ENCODE results near the gene CAMSAP2.
"Not testable (repeated sequence)": the region's sequence is repeated elsewhere in the genome, so short reads cannot be mapped to it uniquely, and the experiment has no call there.

Gene CAMSAP2

GRCh38 chr1:200786788-200787187 is 48.1 kb downstream of the CAMSAP2 start:
- DNase-seq, result no peak

DNA sequence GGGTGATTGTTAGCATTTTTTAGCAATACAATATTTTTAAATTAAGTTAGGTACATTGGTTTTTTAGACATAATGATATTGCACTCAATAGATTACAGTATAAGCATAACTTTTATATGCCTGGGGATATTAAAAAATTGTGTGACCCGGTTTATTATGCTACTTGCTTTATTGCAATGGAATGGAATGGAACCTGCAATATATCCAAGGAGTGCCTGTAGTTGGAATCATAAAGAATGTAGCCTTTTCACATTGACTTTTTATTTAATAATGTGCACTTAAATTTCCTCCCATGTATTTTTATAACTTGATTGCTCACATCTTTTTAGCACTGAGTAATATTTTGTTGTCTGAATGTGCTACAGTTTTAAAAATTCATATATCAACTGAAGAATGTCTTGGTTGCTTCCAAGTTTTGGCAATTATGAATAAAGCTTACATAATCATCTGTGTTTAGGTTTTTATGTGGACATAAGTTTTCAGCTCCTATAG is 49.2 kb downstream of the CAMSAP2 start:
- DNase-seq, result no peak

DNA sequence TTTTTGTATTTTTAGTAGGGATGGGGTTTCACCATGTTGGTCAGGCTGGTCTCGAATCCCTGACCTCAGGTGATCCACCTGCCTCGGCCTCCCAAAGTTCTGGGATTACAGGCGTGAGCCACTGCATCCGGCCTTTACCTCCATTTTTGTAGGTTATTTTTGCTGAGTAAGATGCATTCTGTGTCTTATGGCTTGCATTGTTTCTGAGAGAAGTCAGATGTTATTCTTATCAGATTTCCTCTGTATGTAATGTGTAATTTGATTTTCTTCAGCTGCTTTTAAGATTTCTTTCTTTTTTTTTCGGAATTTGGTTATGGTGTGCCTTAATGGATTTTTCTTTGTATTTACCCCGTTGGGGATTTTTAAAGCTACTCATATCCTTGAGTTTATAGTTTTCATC is 52.3 kb downstream of the CAMSAP2 start:
- not testable (repeated sequence) for DNase-seq

- DNase-seq, result no peak
Observed at GRCh38 chr1:200793677-200794076, 55.0 kb downstream of the CAMSAP2 start.

GRCh38 chr1:200794506-200795065 is 55.9 kb downstream of the CAMSAP2 start:
- no peak for DNase-seq

- no peak for DNase-seq
Observed at GRCh38 chr1:200795156-200795555, 56.5 kb downstream of the CAMSAP2 start.

- DNase-seq, result no peak
Observed at GRCh38 chr1:200802042-200802441, 63.3 kb downstream of the CAMSAP2 start.

DNA sequence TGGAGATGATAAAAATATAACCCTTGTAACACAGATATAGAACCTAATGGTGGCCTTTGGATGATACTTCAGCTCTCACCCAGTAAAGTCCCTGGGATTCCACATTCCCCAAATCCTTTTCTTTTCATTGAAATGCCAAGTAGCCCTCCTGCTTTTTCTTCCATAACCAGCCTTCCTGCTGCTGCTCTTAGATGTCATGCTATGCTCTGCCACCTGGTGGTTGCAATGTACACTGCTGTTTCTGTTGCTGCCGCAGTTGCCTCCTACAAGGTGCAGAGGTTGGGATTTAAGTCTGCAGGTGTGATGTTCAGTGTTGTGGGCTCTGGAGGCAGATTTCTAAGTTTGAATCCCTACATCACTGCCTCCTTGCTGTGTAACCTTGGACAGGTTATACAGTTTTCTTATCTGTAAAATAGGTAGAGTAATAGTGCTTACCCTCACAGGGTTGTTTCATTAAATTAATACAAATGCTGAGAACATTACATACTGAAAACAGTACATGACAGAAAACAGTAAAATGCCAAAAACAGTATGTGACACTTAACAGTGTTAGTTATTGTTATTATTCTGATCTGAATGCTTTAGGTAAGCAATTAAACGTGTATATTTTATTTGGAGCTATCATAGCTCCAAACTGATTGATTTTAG is 64.3 kb downstream of the CAMSAP2 start:
- DNase-seq, result peak; percentile 9

- DNase-seq, result no peak
Observed at GRCh38 chr1:200805719-200806118, 67.0 kb downstream of the CAMSAP2 start.

DNA sequence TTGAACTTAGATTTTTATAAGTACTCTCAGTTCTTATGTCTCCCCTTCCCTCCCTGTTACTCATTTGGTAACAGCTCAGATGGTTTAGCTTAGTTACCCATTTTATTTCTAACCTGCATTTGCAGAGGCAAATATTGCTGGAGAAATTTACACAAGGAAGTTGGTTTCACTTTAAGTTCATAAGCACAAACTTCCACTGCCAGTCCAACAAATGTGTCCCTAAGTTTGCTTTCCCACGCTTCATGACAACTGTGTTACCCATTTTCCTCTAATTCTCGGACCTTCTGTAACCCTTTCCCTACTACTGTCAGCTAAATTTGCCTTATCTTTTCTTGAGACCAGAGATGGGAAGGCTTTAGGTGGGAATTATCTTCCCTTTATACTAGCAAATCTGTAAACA is 70.2 kb downstream of the CAMSAP2 start:
- no peak for DNase-seq

DNA sequence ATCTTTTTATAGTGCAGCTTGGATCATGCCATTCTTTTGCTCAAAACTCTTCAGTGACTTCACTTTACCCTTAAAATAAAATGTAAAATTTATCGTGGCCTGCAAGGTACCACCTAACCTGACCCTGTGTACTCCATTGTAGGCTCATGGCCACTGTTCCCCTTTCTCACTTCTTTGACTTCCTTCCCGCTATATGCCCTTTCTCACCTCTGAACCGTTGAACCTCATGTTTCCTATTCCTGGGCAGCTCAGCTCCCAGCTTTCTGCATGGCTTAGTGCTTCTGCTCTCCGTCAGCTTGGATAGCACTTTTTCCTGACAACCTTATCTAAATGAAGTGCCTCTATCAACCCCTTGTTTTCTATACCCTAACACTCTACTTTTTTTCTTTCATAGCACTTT is 73.0 kb downstream of the CAMSAP2 start:
- DNase-seq, result no peak

DNA sequence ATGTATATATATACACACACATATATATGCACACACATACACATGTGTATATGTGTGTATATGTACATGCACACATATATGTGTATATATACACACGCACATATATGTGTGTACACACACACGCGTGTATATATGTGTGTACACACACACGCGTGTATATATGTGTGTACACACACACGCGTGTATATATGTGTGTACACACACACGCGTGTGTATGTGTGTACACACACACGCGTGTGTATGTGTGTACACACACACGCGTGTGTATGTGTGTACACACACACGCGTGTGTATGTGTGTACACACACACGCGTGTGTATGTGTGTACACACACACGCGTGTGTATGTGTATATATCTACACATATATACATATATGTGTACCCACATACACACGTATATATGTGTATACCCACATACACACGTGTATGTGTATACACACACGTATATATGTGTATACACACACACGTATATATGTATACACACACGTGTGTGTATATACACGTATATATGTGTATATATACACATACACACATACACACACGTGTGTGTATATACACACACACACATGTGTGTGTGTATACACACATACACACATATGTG is 78.0 kb downstream of the CAMSAP2 start:
- DNase-seq, result not testable (repeated sequence)

- no peak for DNase-seq
Observed at GRCh38 chr1:200818248-200818647, 79.6 kb downstream of the CAMSAP2 start.

GRCh38 chr1:200819726-200820125 is 81.0 kb downstream of the CAMSAP2 start:
- DNase-seq, result no peak

GRCh38 chr1:200831091-200831490 is 92.4 kb downstream of the CAMSAP2 start:
- DNase-seq, result no peak

GRCh38 chr1:200834383-200834782 is 95.7 kb downstream of the CAMSAP2 start:
- DNase-seq, result no peak

DNA sequence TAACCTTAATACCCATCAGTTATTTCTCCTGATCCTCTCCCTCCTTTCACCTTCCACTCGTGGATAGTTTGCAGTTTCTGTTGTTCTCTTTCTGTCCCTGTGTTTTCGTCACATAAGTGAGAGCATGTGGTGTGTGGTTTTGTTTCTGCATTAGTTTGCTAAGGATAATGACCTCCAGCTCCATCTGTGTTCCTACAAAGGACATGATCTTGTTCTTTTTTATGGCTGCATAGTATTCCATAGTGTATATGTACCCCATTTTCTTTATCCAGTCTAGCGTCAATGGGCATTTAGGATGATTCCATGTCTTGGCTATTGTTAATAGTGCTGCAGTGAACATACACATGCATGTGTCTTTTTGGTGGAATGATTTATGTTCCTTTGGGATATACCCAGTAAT is 97.5 kb downstream of the CAMSAP2 start:
- DNase-seq, result no peak

GRCh38 chr1:200837931-200838571 is 99.4 kb downstream of the CAMSAP2 start:
- DNase-seq, result no peak

DNA sequence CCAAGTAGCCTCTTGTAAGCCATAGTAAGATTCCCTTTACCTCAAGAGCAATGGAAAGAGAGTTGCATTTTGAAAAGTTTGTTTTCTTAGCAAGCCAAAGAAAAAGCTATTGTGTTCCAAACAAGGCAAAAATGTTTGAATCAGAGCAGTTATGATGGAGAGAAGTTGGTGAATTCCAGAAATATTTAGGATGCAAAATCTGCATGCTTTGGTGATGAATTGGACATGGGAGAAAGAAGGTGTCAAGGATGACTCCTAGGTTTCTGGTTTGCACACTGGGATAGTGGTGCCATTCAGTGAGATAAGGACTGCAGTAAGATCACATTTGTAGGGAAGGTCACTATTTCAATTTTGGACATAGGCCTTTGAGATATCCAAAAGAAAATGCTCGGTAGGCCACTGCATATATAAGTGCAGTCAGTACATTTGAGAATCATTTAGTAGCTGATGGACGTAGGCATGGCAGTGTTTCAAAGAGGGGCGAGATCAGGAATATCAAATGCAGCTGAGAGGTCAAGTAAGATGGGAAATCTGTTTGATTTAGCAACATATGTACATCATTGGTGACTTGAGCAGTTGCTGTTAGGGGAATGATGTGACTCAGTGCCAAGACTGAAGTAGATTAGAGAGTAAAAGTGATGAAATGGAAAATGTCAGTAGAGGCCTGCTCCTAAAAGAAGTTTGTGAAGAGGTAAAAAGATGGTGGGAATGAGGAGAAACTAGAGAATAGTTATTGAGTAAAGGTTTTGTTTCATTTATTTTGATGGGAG is 100.2 kb downstream of the CAMSAP2 start:
- no peak for DNase-seq

- no peak for DNase-seq
Observed at GRCh38 chr1:200845360-200845759, 106.7 kb downstream of the CAMSAP2 start.

- no peak for DNase-seq
Observed at GRCh38 chr1:200846398-200846797, 107.7 kb downstream of the CAMSAP2 start.

- DNase-seq, result no peak
Observed at GRCh38 chr1:200849430-200849829, 110.7 kb downstream of the CAMSAP2 start.

GRCh38 chr1:200850554-200850953 is 111.9 kb downstream of the CAMSAP2 start:
- no peak for DNase-seq

All from GF-D8 (cell line).